Gastroesophageal sphincter (tissue), 4 donors: ENCODE results near the gene DSCAML1. TPM values are rescaled to one million over a fixed set of nuclear protein-coding genes. Genes with fewer than 3 reads are reported as not detected.

Experiments
- ATAC-seq: fragments of 150-250 bp; one replicate; pipeline ENCODE4 v1.9.1; 2016; ENCODE audit warnings: mild to moderate bottlenecking, moderate library complexity
- H3K27ac ChIP-seq, 4 donors: fragments of 200-600 bp; sonication (generic) in 3 of 4; 1 replicate in 3 of 4; 2 replicates in 1 of 4; pipeline ENCODE4 v1.5.1; 2016 to 2019
- H3K27me3 ChIP-seq: fragments of 200-600 bp; sonication (generic); one replicate; pipeline ENCODE4 v1.5.1; 2019
- H3K36me3 ChIP-seq, 2 donors: fragments of 200-600 bp; sonication (generic); one replicate each; pipeline ENCODE4 v1.5.1; 2019; ENCODE audit warnings: control low read depth in 1 of 2
- H3K4me1 ChIP-seq, 3 donors: fragments of 200-600 bp; sonication (generic); 1 replicate in 2 of 3; 2 replicates in 1 of 3; pipeline ENCODE4 v1.5.1; 2016 to 2019; ENCODE audit warnings: control low read depth in 2 of 3
- H3K4me3 ChIP-seq, 2 donors: fragments of 200-600 bp; sonication (generic); one replicate each; pipeline ENCODE4 v1.5.1; 2019; ENCODE audit warnings: mild to moderate bottlenecking in 1 of 2, moderate library complexity in 1 of 2
- H3K9me3 ChIP-seq, 3 donors: fragments of 200-600 bp; sonication (generic); one replicate each; pipeline ENCODE4 v1.5.1; 2017 to 2019; ENCODE audit warnings: control low read depth in 2 of 3
- EP300 ChIP-seq: sonication (generic); formaldehyde crosslinking; IDR thresholded peaks from one replicate; pipeline ENCODE4 v1.6.1; 2017; ENCODE audit warnings: antibody characterized with exemption, mild to moderate bottlenecking
- POLR2A ChIP-seq, 2 donors: fragments of 450-650 bp; IDR thresholded peaks; one replicate each; pipeline ENCODE4 v1.6.1; 2017; ENCODE audit warnings: antibody characterized with exemption in 2 of 2, mild to moderate bottlenecking in 2 of 2, moderate library complexity in 1 of 2
- POLR2AphosphoS5 ChIP-seq: sonication (generic); formaldehyde crosslinking; IDR thresholded peaks from one replicate; pipeline ENCODE4 v1.6.1; 2017; ENCODE audit warnings: antibody characterized with exemption
- WGBS, 2 donors: methylation state at CpG; one replicate each; pipeline ENCODE4 v1.1.5; 2018; ENCODE audit warnings: low coverage in 1 of 2; 5-methylcytosine and 5-hydroxymethylcytosine counted together
- total RNA-seq, 4 donors: library from RNA; depleted of rRNA; stranded (reverse); fragments of >200 nt; gene quantifications; one replicate each; pipeline ENCODE4 v1.1.0, GENCODE V29; 2016
- TF ChIP-seq, protein P1 (sequence below), 4 experiments: fragments of 200-600 bp in 2 of 4; fragments of 450-650 bp in 2 of 4; sonication (generic) in 1 of 4; IDR thresholded peaks; one replicate each; pipeline ENCODE4 v1.5.1; 2017 to 2019; ENCODE audit warnings: antibody characterized with exemption in 4 of 4, mild to moderate bottlenecking in 2 of 4, moderate library complexity in 2 of 4

Gene DSCAML1
- total RNA-seq, 4 donors from 2014 or later = 0.35 to 2.5 (median 0.73) TPM

DNA sequence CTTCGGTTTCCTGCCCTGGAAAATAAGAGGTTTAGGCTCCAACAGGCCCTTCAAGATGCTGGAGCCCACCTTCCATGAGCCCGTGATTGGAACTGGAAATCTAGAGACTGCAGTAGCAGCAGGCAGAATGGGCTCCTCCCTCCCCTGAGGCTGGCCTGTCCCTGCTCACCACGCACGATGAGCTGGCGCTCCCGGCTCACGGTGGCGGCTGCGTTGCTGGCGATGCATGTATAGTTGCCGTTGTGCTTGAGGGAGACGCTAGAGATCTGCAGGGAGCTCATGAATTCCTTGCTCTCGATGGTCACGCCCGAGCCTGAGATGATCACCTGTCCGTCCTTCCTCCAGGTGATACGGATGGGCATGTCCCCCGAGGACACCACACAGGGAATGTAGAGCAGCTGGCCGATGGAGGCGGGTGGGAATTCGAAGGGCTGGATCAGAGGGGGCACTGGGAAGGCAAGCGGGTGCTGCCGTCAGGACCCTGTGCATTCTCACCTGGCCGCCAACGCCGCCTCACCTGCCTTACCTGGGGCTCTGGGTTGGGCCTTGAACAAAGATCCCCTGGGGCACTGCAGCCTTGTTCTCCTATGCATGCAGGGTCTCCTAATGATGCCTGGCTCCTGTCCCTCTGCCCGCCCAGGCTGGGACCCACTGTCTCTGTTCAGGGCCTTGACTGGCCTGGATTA lies 291.6 kb downstream of the DSCAML1 start:
- no peaks in the 10 kb centered on the region for H3K4me1 ChIP-seq
- H3K36me3 ChIP-seq = peaks cover 0 to 8% of the 10 kb centered on the region in 2 donors
- H3K4me3 ChIP-seq = no peak overlapping the region
- H3K27ac ChIP-seq = no peak overlapping the region
- H3K27me3 ChIP-seq = peaks cover 14% of the 10 kb centered on the region
- ATAC-seq = no peak
- H3K9me3 ChIP-seq = no peaks in the 10 kb centered on the region
- WGBS, 2 donors = 100% methylated on average over 2 of the region's 27 CpGs; no CpG with 5 or more reads in 1 of the 2 donors
- TF ChIP-seq, protein P1, sequence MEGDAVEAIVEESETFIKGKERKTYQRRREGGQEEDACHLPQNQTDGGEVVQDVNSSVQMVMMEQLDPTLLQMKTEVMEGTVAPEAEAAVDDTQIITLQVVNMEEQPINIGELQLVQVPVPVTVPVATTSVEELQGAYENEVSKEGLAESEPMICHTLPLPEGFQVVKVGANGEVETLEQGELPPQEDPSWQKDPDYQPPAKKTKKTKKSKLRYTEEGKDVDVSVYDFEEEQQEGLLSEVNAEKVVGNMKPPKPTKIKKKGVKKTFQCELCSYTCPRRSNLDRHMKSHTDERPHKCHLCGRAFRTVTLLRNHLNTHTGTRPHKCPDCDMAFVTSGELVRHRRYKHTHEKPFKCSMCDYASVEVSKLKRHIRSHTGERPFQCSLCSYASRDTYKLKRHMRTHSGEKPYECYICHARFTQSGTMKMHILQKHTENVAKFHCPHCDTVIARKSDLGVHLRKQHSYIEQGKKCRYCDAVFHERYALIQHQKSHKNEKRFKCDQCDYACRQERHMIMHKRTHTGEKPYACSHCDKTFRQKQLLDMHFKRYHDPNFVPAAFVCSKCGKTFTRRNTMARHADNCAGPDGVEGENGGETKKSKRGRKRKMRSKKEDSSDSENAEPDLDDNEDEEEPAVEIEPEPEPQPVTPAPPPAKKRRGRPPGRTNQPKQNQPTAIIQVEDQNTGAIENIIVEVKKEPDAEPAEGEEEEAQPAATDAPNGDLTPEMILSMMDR (IDR thresholded peaks at IDR 0.05) = no peak
- no peak for TF ChIP-seq POLR2AphosphoS5
- no peak for TF ChIP-seq POLR2A (IDR thresholded peaks at IDR 0.05)
- TF ChIP-seq EP300 = no peak

DNA sequence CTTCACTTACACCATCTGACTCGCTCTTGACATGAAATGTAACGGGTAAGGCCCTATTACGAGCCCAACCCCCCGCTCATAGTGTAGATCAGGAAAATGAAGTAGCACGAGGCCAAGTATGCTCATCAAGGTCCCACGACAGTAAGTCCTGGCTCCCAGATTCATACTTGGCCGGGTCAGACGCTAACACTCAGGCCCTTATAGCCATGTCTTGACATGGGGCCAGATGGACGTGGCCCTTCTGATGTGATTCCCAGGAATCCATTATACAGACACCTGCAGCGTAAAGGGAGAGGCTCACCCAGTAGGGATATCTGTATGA lies 294.3 kb downstream of the DSCAML1 start:
- H3K9me3 ChIP-seq = no peaks in the 10 kb centered on the region
- 49 to 68% methylated on average over 4 to 6 of the region's 10 CpGs for WGBS, 2 donors
- H3K4me3 ChIP-seq = no peak overlapping the region
- TF ChIP-seq POLR2A (IDR thresholded peaks at IDR 0.05) (no peak), POLR2AphosphoS5 (no peak), EP300 (no peak)
- TF ChIP-seq, protein P1 (IDR thresholded peaks at IDR 0.05) = no peak
- H3K27ac ChIP-seq = no peak overlapping the region
- H3K36me3 ChIP-seq = peaks cover 0 to 8% of the 10 kb centered on the region in 2 donors
- peaks cover 19% of the 10 kb centered on the region for H3K27me3 ChIP-seq
- ATAC-seq = no peak
- no peaks in the 10 kb centered on the region for H3K4me1 ChIP-seq

DNA sequence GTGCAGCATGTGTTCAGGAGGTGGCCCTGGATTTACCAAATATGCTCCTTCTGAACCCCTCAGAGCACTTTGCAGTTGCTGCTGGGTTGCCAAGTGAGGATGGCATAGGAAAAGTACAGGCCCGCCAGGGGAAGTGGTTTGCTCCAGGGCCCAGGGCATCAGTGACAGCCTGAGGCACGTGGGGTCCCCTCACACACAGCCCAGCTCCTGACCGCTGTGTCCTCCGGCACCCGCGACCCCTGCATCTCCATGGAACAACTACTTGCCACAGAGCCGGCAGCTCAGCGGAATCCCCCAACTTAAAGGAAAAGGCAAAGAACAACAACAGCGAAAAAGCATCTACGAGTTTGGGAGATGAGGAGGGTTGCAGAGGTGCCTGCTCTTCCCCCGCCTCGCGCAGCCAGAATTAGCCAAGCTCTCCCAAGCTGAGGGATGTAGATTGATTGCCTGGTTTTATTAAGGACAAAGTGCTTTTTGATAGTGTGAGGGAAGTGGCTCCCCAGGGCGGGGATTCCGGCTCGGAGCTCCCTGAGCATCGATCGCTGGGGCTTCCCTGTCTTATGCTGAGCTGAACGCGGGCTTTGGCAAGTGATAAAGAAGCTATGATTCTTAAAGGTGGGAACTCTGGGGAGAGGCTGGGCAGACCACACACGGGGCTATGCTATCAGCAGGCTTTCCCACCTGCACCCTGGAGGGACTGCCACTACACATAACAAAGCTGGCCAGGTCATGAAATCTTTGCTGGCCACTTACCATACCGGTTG lies 294.8 kb downstream of the DSCAML1 start:
- TF ChIP-seq POLR2AphosphoS5 (no peak), POLR2A (IDR thresholded peaks at IDR 0.05) (no peak), EP300 (no peak)
- TF ChIP-seq, protein P1 (IDR thresholded peaks at IDR 0.05) = no peak
- peaks cover 21% of the 10 kb centered on the region for H3K27me3 ChIP-seq
- no peak for ATAC-seq
- no peak overlapping the region for H3K27ac ChIP-seq
- no peak overlapping the region for H3K4me3 ChIP-seq
- H3K9me3 ChIP-seq = no peaks in the 10 kb centered on the region
- peaks cover 0 to 8% of the 10 kb centered on the region in 2 donors for H3K36me3 ChIP-seq
- WGBS, 2 donors = 31 to 84% methylated on average over 3 to 19 of the region's 22 CpGs
- H3K4me1 ChIP-seq = no peaks in the 10 kb centered on the region

DNA sequence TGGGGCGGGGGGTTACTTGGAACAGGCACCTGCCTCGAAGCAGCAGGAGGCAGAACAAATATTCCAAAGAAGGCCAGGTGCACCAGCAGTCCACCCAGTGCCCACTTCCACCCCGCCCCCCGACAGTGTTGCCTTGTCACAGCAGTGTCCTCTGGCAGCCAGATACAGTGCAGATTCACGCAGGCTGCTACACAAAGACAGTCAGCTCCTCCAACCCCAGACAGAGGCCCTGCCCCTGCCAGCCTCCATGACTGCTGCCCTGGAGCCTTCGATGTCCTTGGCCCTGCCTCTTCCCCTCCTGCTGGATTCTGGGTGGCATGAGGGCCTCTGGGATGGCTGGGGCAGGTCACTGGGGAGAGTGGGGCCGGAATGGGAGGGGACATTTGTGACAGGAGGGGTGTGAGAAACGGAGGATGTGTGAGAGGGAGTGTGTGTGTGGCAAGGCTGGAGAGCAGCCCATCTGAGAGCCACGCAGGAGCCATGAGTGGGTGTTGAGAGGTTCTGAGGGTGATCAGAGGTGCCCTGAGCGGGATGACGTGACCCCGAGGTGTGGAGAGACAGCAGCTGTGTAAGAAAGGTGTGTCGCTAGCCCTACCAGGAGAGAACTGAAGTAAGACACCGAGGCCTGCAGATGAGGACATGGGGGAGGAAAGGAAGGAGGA lies 295.6 kb downstream of the DSCAML1 start:
- WGBS, 2 donors = 82 to 87% methylated on average over 6 to 11 of the region's 14 CpGs
- TF ChIP-seq POLR2AphosphoS5 = no peak
- TF ChIP-seq EP300 = no peak
- TF ChIP-seq, protein P1 (IDR thresholded peaks at IDR 0.05) = no peak
- no peak for TF ChIP-seq POLR2A (IDR thresholded peaks at IDR 0.05)
- Histone ChIP-seq H3K27ac (no peak overlapping the region), H3K36me3 (peaks cover 0 to 8% of the 10 kb centered on the region in 2 donors), H3K4me3 (no peak overlapping the region), H3K9me3 (no peaks in the 10 kb centered on the region), H3K4me1 (no peaks in the 10 kb centered on the region), H3K27me3 (peaks cover 24% of the 10 kb centered on the region)
- no peak for ATAC-seq
